NCI-H1417 (cell line): ENCODE data around the gene VPS72.

Source experiments
- DNase-seq, 3 experiments: peaks; one replicate each; lab custom pipeline; 2025; lab: John Stamatoyannopoulos, UW

VPS72 gene

GRCh38 chr1:151144474-151145303 lies 45.3 kb downstream of the VPS72 start:
- DNase-seq = peak in 1 of 3 experiments; percentile 25

DNA sequence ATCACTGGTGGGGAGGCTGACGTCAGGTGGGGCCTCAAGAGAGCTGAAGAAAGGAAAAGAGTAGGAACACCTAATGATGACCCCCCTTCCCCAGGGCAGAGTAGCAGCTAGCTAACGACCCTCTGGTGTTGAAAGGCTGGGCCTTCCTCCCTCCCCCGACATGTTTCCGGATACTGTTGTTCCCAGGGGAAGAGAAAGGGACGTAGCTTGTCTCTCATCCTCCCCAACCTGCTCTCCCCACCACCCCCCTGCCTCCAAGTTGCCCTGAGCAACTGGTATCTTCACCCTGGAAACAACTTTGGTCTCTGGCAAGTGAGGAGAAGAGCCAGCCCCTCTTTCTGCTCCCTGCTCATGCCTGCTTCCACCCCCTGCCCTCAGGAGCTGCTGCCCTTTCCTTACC lies 46.0 kb downstream of the VPS72 start:
- peak in 1 of 3 experiments; percentile 13 for DNase-seq

DNA sequence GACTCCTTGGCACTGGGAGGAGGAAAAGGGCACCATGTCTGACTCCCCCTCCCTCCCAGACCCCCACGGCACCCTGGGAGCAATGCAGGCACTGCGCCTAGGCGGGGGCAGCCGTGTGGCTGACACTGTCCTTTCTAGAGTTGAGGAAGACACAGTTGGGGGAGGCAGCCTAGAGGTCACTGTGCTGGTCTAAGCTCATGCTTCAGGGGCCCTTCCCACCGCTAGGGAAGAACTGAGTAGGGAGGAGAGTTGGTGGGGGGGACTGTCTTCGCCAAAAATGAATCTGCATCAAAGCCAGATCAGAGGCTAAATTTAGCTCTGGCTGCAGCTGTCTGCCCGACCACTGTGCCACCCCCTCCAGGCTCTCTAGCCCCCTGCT lies 47.0 kb downstream of the VPS72 start:
- no peak for DNase-seq

- no peak for DNase-seq
These were observed 47.5 kb downstream of the VPS72 start for GRCh38 chr1:151142411-151143056.

- no peak for DNase-seq
These were observed 52.2 kb downstream of the VPS72 start for GRCh38 chr1:151137789-151138188.

- no peak for DNase-seq
These were observed 54.3 kb downstream of the VPS72 start for GRCh38 chr1:151135433-151136385.

GRCh38 chr1:151134991-151135390 lies 55.0 kb downstream of the VPS72 start:
- no peak for DNase-seq

DNA sequence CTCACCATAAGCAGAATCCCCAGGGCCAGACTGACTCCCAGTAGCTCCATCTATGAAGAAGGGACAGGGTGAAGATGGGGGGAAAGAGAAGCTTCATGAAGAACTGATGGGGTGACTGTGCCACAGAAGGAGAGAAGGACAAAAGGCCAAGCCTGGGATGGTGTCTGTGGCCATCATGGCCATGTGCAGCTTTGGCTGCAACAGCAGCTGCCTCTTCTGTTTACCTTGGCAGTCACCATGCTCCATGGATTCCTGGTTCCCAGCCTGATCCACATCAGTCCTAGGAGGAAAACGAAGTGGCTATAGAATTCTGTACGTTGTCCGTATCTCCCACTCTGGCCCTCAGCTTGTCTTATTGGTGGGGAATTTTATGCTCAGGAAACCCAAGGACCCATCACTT lies 55.6 kb downstream of the VPS72 start:
- no peak for DNase-seq

GRCh38 chr1:151133018-151133806 lies 56.8 kb downstream of the VPS72 start:
- DNase-seq = no peak

DNA sequence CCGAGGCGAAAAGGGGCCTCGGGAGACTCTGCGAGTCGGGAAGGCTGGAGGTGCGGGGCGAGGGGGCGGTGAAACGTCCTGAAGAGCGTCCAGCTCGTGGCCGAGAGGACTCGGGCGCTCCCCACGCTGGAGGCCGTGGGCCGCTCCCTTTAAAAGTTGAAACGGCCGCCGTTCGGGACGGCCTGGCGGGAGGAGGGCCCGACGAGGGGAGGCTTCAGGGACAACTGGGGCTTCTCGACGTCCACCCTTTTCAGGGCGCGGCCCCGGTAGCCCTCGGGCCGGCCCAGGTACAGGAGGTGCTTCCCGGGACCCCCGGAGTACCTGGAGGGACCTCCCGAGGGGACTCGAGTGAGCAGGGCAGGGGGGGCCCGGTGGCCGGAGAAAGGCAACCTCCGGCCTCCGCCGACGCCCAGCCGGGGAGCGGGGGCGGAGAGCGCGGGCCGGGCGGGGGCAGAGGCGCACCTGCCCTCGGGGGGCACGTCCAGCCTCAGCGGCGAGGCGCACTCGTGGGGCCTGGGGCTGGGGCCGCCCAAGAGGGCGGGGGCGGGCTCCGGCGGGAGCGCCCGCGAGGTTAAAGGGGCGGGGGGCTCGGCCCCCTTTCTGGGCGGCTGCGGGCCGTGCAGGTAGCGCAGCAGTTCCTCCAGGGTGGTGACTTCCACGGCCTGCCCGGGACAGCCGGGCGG lies 57.5 kb downstream of the VPS72 start:
- no peak for DNase-seq

- no peak for DNase-seq
These were observed 58.2 kb downstream of the VPS72 start for GRCh38 chr1:151131701-151132334.

- peak in 1 of 3 experiments; percentile 96 for DNase-seq
These were observed 58.9 kb downstream of the VPS72 start for GRCh38 chr1:151130987-151131586.

- DNase-seq = no peak
These were observed 61.2 kb downstream of the VPS72 start for GRCh38 chr1:151128800-151129199.
